Endothelial cell of hepatic sinusoid (primary cell): ENCODE results near the gene KLK7.
"Not testable (repeated sequence)": the region's sequence is repeated elsewhere in the genome, so short reads cannot be mapped to it uniquely, and the experiment has no call there.

Source experiments
- in situ Hi-C: cut with HindIII; loops from 2 replicates; pipeline ENCODE4 v1.10.0; 2017; ENCODE audit warnings: low sequenced_read_pairs

KLK7 gene

GRCh38 chr19:51014242-51014641, 30.5 kb upstream of the KLK7 start:
- in situ Hi-C loops, result no loop called here

- in situ Hi-C loops, result no loop called here
Observed at GRCh38 chr19:51012661-51013190, 29.0 kb upstream of the KLK7 start.

GRCh38 chr19:51010066-51010795, 26.5 kb upstream of the KLK7 start:
- in situ Hi-C loops, result no loop called here

GRCh38 chr19:51009061-51009891, 25.6 kb upstream of the KLK7 start:
- in situ Hi-C loops, result no loop called here

- in situ Hi-C loops, result no loop called here
Observed at GRCh38 chr19:51007488-51007887, 23.8 kb upstream of the KLK7 start.

- in situ Hi-C loops, result no loop called here
Observed at GRCh38 chr19:51006406-51006805, 22.7 kb upstream of the KLK7 start.

GRCh38 chr19:51005248-51005647, 21.5 kb upstream of the KLK7 start:
- in situ Hi-C loops, result no loop called here

- in situ Hi-C loops, result no loop called here
Observed at GRCh38 chr19:51003316-51003715, 19.6 kb upstream of the KLK7 start.

GRCh38 chr19:51002542-51003311, 19.0 kb upstream of the KLK7 start:
- in situ Hi-C loops, result no loop called here

GRCh38 chr19:51002089-51002532, 18.4 kb upstream of the KLK7 start:
- in situ Hi-C loops, result no loop called here

GRCh38 chr19:51001515-51001914, 17.8 kb upstream of the KLK7 start, which contains the start of gene KLK8:
Gene KLK8 (minus strand): TSS chr19:51001604. CDS start chr19:51001167, 437 bp downstream.
- in situ Hi-C loops, result no loop called here

- in situ Hi-C loops, result no loop called here
Observed at GRCh38 chr19:51000981-51001380, 17.3 kb upstream of the KLK7 start.

- in situ Hi-C loops, result no loop called here
Observed at GRCh38 chr19:51000426-51000825, 16.7 kb upstream of the KLK7 start.

- in situ Hi-C loops, result no loop called here
Observed at GRCh38 chr19:50998686-50999085, 15.0 kb upstream of the KLK7 start.

- in situ Hi-C loops, result no loop called here
Observed at GRCh38 chr19:50998061-50998460, 14.3 kb upstream of the KLK7 start.

GRCh38 chr19:50994129-50994528, 10.4 kb upstream of the KLK7 start:
- in situ Hi-C loops, result no loop called here

GRCh38 chr19:50992666-50993035, 8.9 kb upstream of the KLK7 start:
- in situ Hi-C loops, result no loop called here

- in situ Hi-C loops, result not testable (repeated sequence)
Observed at GRCh38 chr19:50984416-50984815, 699 bp upstream of the KLK7 start.

- in situ Hi-C loops, result no loop called here
Observed at GRCh38 chr19:50982186-50982585, 1.5 kb downstream of the KLK7 start.

GRCh38 chr19:50981587-50982146, 2.0 kb downstream of the KLK7 start:
- in situ Hi-C loops, result no loop called here

GRCh38 chr19:50980208-50980607, 3.5 kb downstream of the KLK7 start:
- in situ Hi-C loops, result no loop called here
